WTC11 (cell line): ENCODE measurements around the gene ACTG2.

Experiments used
- EMX1 ChIP-seq: fragments of 250-450 bp; sonication (Bioruptor Pico); IDR thresholded peaks from 2 replicates; pipeline ENCODE4 v1.8.0; 2021; ENCODE audit warnings: mild to moderate bottlenecking
- JUN ChIP-seq: sonication (generic); formaldehyde crosslinking; IDR thresholded peaks from 2 replicates; pipeline ENCODE4 v1.8.0; 2023; ENCODE audit warnings: mild to moderate bottlenecking, missing genetic modification reagents
- ZNF121 ChIP-seq: sonication (generic); formaldehyde crosslinking; IDR thresholded peaks from 2 replicates; pipeline ENCODE4 v1.8.0; 2023; ENCODE audit warnings: missing genetic modification reagents
- ZNF263 ChIP-seq: sonication (generic); formaldehyde crosslinking; IDR thresholded peaks from 2 replicates; pipeline ENCODE4 v1.8.1; 2022; ENCODE audit warnings: low read depth, mild to moderate bottlenecking, moderate library complexity, missing genetic modification reagents
- TF ChIP-seq, protein P1 (sequence below): fragments of 200-600 bp; IDR thresholded peaks from 2 replicates; pipeline ENCODE4 v1.8.0; 2022; ENCODE audit warnings: antibody characterized with exemption
- TF ChIP-seq, protein P2 (sequence below): sonication (generic); formaldehyde crosslinking; IDR thresholded peaks from 2 replicates; pipeline ENCODE4 v1.8.0; 2022; ENCODE audit warnings: mild to moderate bottlenecking, missing genetic modification reagents
- TF ChIP-seq, protein P3 (sequence below): sonication (generic); formaldehyde crosslinking; IDR thresholded peaks from 2 replicates; pipeline ENCODE4 v1.8.0; 2023; ENCODE audit warnings: missing genetic modification reagents, mild to moderate bottlenecking, borderline replicate concordance
- TF ChIP-seq, protein P4 (sequence below): sonication (generic); formaldehyde crosslinking; IDR thresholded peaks from 2 replicates; pipeline ENCODE4 v1.8.1; 2022; ENCODE audit warnings: low read depth, missing genetic modification reagents, borderline replicate concordance
- TF ChIP-seq, protein P5 (sequence below): sonication (generic); formaldehyde crosslinking; conservative IDR thresholded peaks from 2 replicates; pipeline ENCODE4 v1.8.1; 2022; ENCODE audit warnings: mild to moderate bottlenecking, missing genetic modification reagents

DNA sequence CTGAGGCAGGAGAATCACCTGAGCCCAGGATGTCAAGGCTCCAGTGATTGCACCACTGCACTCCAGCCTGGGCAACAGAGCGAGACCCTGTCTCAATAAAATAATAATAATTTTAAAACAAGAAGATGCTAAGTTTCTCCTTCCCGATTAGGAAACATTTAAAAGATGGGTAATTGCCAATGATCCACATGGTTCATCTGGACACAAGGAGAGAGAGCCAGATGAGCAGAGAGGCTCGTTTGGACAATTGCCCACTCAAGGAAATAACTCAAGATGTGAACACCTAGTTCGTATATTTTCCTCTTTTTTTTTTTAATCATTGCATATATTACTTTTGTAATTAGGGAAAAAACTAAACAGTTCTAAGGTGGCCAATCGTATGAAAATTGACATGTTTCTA is 3.6 kb upstream of the ACTG2 start:
- TF ChIP-seq ZNF121 (no peak), JUN (CRISPR knock-in tag) (no peak), EMX1 (CRISPR knock-in tag) (no peak), ZNF263 (CRISPR knock-in tag) (no peak)
- TF ChIP-seq, protein P1, sequence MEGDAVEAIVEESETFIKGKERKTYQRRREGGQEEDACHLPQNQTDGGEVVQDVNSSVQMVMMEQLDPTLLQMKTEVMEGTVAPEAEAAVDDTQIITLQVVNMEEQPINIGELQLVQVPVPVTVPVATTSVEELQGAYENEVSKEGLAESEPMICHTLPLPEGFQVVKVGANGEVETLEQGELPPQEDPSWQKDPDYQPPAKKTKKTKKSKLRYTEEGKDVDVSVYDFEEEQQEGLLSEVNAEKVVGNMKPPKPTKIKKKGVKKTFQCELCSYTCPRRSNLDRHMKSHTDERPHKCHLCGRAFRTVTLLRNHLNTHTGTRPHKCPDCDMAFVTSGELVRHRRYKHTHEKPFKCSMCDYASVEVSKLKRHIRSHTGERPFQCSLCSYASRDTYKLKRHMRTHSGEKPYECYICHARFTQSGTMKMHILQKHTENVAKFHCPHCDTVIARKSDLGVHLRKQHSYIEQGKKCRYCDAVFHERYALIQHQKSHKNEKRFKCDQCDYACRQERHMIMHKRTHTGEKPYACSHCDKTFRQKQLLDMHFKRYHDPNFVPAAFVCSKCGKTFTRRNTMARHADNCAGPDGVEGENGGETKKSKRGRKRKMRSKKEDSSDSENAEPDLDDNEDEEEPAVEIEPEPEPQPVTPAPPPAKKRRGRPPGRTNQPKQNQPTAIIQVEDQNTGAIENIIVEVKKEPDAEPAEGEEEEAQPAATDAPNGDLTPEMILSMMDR, result no peak
- TF ChIP-seq, protein P2, sequence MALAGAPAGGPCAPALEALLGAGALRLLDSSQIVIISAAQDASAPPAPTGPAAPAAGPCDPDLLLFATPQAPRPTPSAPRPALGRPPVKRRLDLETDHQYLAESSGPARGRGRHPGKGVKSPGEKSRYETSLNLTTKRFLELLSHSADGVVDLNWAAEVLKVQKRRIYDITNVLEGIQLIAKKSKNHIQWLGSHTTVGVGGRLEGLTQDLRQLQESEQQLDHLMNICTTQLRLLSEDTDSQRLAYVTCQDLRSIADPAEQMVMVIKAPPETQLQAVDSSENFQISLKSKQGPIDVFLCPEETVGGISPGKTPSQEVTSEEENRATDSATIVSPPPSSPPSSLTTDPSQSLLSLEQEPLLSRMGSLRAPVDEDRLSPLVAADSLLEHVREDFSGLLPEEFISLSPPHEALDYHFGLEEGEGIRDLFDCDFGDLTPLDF (CRISPR knock-in tag), result no peak
- TF ChIP-seq, protein P3, sequence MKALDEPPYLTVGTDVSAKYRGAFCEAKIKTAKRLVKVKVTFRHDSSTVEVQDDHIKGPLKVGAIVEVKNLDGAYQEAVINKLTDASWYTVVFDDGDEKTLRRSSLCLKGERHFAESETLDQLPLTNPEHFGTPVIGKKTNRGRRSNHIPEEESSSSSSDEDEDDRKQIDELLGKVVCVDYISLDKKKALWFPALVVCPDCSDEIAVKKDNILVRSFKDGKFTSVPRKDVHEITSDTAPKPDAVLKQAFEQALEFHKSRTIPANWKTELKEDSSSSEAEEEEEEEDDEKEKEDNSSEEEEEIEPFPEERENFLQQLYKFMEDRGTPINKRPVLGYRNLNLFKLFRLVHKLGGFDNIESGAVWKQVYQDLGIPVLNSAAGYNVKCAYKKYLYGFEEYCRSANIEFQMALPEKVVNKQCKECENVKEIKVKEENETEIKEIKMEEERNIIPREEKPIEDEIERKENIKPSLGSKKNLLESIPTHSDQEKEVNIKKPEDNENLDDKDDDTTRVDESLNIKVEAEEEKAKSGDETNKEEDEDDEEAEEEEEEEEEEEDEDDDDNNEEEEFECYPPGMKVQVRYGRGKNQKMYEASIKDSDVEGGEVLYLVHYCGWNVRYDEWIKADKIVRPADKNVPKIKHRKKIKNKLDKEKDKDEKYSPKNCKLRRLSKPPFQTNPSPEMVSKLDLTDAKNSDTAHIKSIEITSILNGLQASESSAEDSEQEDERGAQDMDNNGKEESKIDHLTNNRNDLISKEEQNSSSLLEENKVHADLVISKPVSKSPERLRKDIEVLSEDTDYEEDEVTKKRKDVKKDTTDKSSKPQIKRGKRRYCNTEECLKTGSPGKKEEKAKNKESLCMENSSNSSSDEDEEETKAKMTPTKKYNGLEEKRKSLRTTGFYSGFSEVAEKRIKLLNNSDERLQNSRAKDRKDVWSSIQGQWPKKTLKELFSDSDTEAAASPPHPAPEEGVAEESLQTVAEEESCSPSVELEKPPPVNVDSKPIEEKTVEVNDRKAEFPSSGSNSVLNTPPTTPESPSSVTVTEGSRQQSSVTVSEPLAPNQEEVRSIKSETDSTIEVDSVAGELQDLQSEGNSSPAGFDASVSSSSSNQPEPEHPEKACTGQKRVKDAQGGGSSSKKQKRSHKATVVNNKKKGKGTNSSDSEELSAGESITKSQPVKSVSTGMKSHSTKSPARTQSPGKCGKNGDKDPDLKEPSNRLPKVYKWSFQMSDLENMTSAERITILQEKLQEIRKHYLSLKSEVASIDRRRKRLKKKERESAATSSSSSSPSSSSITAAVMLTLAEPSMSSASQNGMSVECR (CRISPR knock-in tag), result no peak
- TF ChIP-seq, protein P4, sequence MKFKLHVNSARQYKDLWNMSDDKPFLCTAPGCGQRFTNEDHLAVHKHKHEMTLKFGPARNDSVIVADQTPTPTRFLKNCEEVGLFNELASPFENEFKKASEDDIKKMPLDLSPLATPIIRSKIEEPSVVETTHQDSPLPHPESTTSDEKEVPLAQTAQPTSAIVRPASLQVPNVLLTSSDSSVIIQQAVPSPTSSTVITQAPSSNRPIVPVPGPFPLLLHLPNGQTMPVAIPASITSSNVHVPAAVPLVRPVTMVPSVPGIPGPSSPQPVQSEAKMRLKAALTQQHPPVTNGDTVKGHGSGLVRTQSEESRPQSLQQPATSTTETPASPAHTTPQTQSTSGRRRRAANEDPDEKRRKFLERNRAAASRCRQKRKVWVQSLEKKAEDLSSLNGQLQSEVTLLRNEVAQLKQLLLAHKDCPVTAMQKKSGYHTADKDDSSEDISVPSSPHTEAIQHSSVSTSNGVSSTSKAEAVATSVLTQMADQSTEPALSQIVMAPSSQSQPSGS (CRISPR knock-in tag), result no peak
- TF ChIP-seq, protein P5, sequence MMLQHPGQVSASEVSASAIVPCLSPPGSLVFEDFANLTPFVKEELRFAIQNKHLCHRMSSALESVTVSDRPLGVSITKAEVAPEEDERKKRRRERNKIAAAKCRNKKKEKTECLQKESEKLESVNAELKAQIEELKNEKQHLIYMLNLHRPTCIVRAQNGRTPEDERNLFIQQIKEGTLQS, result no peak
